SH-SY5Y (cell line): ENCODE results near the gene METRNL.

Source experiments
- GATA2 ChIP-seq: IDR thresholded peaks from 2 replicates; pipeline ENCODE4 v1.6.1; 2011; ENCODE audit warnings: mild to moderate bottlenecking, low read depth, low read length
- GATA3 ChIP-seq: IDR thresholded peaks from 2 replicates; pipeline ENCODE4 v1.6.1; 2011; ENCODE audit warnings: low read depth, mild to moderate bottlenecking, low read length, moderate library complexity

DNA sequence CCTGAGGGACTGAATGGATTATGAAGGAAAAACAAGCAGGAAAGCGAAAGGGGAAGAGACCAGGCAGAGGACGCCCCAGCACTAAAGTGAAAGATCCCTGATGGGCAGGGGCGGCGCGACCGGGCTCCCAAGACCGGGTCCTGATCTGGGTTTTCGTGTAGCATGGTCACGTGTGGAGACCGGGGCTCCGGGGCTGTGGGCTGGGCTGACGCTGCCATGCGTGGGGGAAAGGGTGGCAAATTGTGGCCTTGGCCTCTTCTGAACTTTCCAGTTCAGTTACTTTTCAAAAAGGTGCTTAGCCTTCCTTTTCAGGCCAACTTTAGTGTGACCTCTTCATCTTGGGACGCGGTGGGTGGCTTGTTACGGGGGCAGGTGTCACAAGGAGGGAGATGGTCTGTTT, 57.5 kb downstream of the METRNL start:
- TF ChIP-seq GATA2 (no peak), GATA3 (no peak)
